GM23338 (cell line): ENCODE data around the gene KLF7. TPM values are rescaled to one million over a fixed set of nuclear protein-coding genes. Genes with fewer than 3 reads are reported as not detected.

Source experiments
- ATAC-seq: fragments of 200-7000 bp; cut with Tn5 transposase; 3 replicates; pipeline ENCODE4 v1.9.1; 2020
- DNase-seq: peaks from one replicate; pipeline ENCODE4 v3.0.0-alpha.2; 2015; ENCODE audit warnings: low spot score
- H2AFZ ChIP-seq: fragments of 200-600 bp; sonication (generic); 2 replicates; pipeline ENCODE4 v1.8.0; 2016; ENCODE audit warnings: antibody characterized with exemption, mild to moderate bottlenecking, moderate library complexity
- H3F3A ChIP-seq: fragments of 200-600 bp; sonication (generic); replicated peaks from 2 replicates; pipeline ENCODE4 v1.8.0; 2017; ENCODE audit warnings: antibody characterized with exemption, mixed run types, low read depth
- H3K27ac ChIP-seq: fragments of 200-600 bp; sonication (generic); 2 replicates; pipeline ENCODE4 v1.6.1; 2016; ENCODE audit warnings: low read depth
- H3K27me3 ChIP-seq: fragments of 200-600 bp; sonication (generic); 2 replicates; pipeline ENCODE4 v1.8.0; 2016; ENCODE audit warnings: mild to moderate bottlenecking, mixed run types, moderate library complexity; ENCODE audit not compliant: insufficient read depth
- H3K36me3 ChIP-seq: fragments of 200-600 bp; sonication (generic); 2 replicates; pipeline ENCODE4 v1.8.0; 2016; ENCODE audit warnings: mild to moderate bottlenecking; ENCODE audit not compliant: insufficient read depth
- H3K4me1 ChIP-seq: fragments of 200-600 bp; sonication (generic); 2 replicates; pipeline ENCODE4 v1.8.0; 2016; ENCODE audit warnings: mild to moderate bottlenecking, moderate library complexity; ENCODE audit not compliant: insufficient read depth
- H3K4me2 ChIP-seq: fragments of 200-600 bp; sonication (generic); 2 replicates; pipeline ENCODE4 v1.7.1; 2017; ENCODE audit warnings: mixed run types
- H3K4me3 ChIP-seq: fragments of 200-600 bp; sonication (generic); 2 replicates; pipeline ENCODE4 v1.6.1; 2016; ENCODE audit warnings: mixed run types
- H3K79me2 ChIP-seq: fragments of 200-600 bp; sonication (generic); replicated peaks from 2 replicates; pipeline ENCODE4 v1.8.0; 2017; ENCODE audit warnings: mild to moderate bottlenecking; ENCODE audit not compliant: insufficient read depth
- H3K9me2 ChIP-seq: fragments of 200-600 bp; sonication (generic); 2 replicates; pipeline ENCODE4 v1.8.0; 2017; ENCODE audit not compliant: insufficient read depth
- H4K20me1 ChIP-seq: fragments of 200-600 bp; sonication (generic); replicated peaks from 2 replicates; pipeline ENCODE4 v1.8.0; 2017; ENCODE audit warnings: mild to moderate bottlenecking; ENCODE audit not compliant: insufficient read depth
- H3K27ac Mint-ChIP-seq: 2 replicates; pipeline ENCODE4 v1.8.0; 2020; ENCODE audit warnings: inconsistent platforms, mild to moderate bottlenecking, moderate library complexity, mixed read lengths
- H3K27me3 Mint-ChIP-seq: 3 replicates; pipeline ENCODE4 v1.8.0; 2022; ENCODE audit warnings: low read depth, mild to moderate bottlenecking, moderate library complexity, mixed read lengths, inconsistent platforms; ENCODE audit not compliant: insufficient read depth, poor library complexity
- H3K36me3 Mint-ChIP-seq: 3 replicates; pipeline ENCODE4 v1.8.0; 2021; ENCODE audit warnings: low read depth, mild to moderate bottlenecking, inconsistent platforms, moderate library complexity, mixed read lengths
- H3K4me1 Mint-ChIP-seq: 3 replicates; pipeline ENCODE4 v1.8.0; 2020; ENCODE audit warnings: mild to moderate bottlenecking, inconsistent platforms, mixed read lengths
- H3K4me3 Mint-ChIP-seq: 3 replicates; pipeline ENCODE4 v1.8.0; 2021; ENCODE audit warnings: moderate library complexity, mild to moderate bottlenecking, inconsistent platforms, mixed read lengths
- H3K9me3 Mint-ChIP-seq: 3 replicates; pipeline ENCODE4 v1.8.0; 2020; ENCODE audit warnings: moderate library complexity, mild to moderate bottlenecking, inconsistent platforms, mixed read lengths
- CREB1 ChIP-seq: fragments of 250-450 bp; sonication (Bioruptor Pico); IDR thresholded peaks from 2 replicates; pipeline ENCODE4 v1.5.0; 2020; ENCODE audit warnings: low read depth, mild to moderate bottlenecking, moderate library complexity
- EZH2 ChIP-seq: fragments of 200-600 bp; sonication (generic); IDR thresholded peaks from one replicate; pipeline ENCODE4 v1.8.0; 2017; ENCODE audit warnings: antibody characterized with exemption, mild to moderate bottlenecking, low read depth; ENCODE audit not compliant: unreplicated experiment
- EZH2phosphoT487 ChIP-seq: fragments of 200-600 bp; sonication (generic); IDR thresholded peaks from one replicate; pipeline ENCODE4 v1.8.1; 2018; ENCODE audit warnings: antibody characterized with exemption; ENCODE audit not compliant: unreplicated experiment
- JUNB ChIP-seq: IDR thresholded peaks from one replicate; pipeline ENCODE4 v1.6.1; 2016; ENCODE audit warnings: antibody characterized with exemption; ENCODE audit not compliant: unreplicated experiment
- NANOG ChIP-seq: IDR thresholded peaks from 2 replicates; pipeline ENCODE4 v1.6.1; 2016; ENCODE audit warnings: antibody characterized with exemption, borderline replicate concordance
- POLR2AphosphoS5 ChIP-seq: IDR thresholded peaks from 2 replicates; pipeline ENCODE4 v1.6.1; 2016; ENCODE audit warnings: antibody characterized with exemption, low read depth
- STAT1 ChIP-seq: IDR thresholded peaks from one replicate; pipeline ENCODE4 v1.6.1; 2016; ENCODE audit warnings: antibody characterized with exemption; ENCODE audit not compliant: unreplicated experiment
- ZNF114 ChIP-seq: fragments of 250-450 bp; sonication (Bioruptor Pico); IDR thresholded peaks from 2 replicates; pipeline ENCODE4 v1.5.0; 2020; ENCODE audit warnings: mild to moderate bottlenecking, moderate library complexity
- ZNF331 ChIP-seq: fragments of 250-450 bp; sonication (Bioruptor Pico); IDR thresholded peaks from 2 replicates; pipeline ENCODE4 v1.5.0; 2020; ENCODE audit warnings: low read depth, mild to moderate bottlenecking, moderate library complexity
- polyA plus RNA-seq: library from polyadenylated mRNA; unstranded; fragments of >200 nt; fragmentation: Nextera tagmentation; extraction: Ambion mirVana; gene quantifications from 2 replicates; pipeline ENCODE4 v1.2.1, GENCODE V29; 2016
- total RNA-seq: library from RNA; depleted of rRNA; stranded (reverse); fragments of >200 nt; shearing (Covaris generic); gene quantifications from 2 replicates; pipeline ENCODE4 v1.2.3, GENCODE V29; 2014
- TF ChIP-seq, protein P1 (sequence below): IDR thresholded peaks from one replicate; pipeline ENCODE4 v1.6.1; 2018; ENCODE audit warnings: antibody characterized with exemption; ENCODE audit not compliant: unreplicated experiment
- TF ChIP-seq, protein P2 (sequence below), 2 experiments: fragments of 200-600 bp in 1 of 2; sonication (generic) in 1 of 2; conservative IDR thresholded peaks; 2 replicates each; pipeline versions ENCODE4 v1.5.1 to v1.6.1; 2016 to 2017; ENCODE audit warnings: antibody characterized with exemption in 2 of 2, low read depth in 2 of 2, mild to moderate bottlenecking in 2 of 2, moderate library complexity in 1 of 2
- TF ChIP-seq, protein P3 (sequence below): fragments of 250-450 bp; sonication (Bioruptor Pico); IDR thresholded peaks from 2 replicates; pipeline ENCODE4 v1.5.0; 2020; ENCODE audit warnings: mild to moderate bottlenecking, moderate library complexity
- TF ChIP-seq, protein P4 (sequence below): IDR thresholded peaks from 2 replicates; pipeline ENCODE4 v1.6.1; 2016; ENCODE audit warnings: antibody characterized with exemption

The KLF7 gene
- total and polyA plus RNA-seq, 2 experiments from 2014 or later, result 5.7 to 15.4 TPM

DNA sequence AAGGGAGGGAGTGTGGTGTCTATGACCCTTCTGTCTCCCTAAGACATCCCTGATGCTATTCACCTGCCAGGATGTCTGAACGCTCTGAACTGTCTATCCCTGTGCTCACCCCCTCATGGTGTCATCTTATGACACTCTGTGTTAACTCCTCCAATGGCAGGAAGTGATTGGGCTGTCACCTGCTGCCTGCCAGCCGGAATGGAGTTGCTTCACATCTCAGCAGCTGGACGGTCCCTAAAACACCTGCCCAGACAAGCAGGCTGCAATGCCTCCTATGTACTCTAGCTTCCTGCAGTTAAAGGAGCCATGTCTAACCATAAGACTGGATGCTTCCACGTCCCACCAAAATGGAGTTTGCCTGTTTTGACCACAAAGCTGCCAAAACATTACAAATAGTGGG, 126.5 kb downstream of the KLF7 start (continued):
- TF ChIP-seq, protein P1, sequence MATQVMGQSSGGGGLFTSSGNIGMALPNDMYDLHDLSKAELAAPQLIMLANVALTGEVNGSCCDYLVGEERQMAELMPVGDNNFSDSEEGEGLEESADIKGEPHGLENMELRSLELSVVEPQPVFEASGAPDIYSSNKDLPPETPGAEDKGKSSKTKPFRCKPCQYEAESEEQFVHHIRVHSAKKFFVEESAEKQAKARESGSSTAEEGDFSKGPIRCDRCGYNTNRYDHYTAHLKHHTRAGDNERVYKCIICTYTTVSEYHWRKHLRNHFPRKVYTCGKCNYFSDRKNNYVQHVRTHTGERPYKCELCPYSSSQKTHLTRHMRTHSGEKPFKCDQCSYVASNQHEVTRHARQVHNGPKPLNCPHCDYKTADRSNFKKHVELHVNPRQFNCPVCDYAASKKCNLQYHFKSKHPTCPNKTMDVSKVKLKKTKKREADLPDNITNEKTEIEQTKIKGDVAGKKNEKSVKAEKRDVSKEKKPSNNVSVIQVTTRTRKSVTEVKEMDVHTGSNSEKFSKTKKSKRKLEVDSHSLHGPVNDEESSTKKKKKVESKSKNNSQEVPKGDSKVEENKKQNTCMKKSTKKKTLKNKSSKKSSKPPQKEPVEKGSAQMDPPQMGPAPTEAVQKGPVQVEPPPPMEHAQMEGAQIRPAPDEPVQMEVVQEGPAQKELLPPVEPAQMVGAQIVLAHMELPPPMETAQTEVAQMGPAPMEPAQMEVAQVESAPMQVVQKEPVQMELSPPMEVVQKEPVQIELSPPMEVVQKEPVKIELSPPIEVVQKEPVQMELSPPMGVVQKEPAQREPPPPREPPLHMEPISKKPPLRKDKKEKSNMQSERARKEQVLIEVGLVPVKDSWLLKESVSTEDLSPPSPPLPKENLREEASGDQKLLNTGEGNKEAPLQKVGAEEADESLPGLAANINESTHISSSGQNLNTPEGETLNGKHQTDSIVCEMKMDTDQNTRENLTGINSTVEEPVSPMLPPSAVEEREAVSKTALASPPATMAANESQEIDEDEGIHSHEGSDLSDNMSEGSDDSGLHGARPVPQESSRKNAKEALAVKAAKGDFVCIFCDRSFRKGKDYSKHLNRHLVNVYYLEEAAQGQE, result no peak
- no peak for TF ChIP-seq ZNF114 (CRISPR knock-in tag)

DNA sequence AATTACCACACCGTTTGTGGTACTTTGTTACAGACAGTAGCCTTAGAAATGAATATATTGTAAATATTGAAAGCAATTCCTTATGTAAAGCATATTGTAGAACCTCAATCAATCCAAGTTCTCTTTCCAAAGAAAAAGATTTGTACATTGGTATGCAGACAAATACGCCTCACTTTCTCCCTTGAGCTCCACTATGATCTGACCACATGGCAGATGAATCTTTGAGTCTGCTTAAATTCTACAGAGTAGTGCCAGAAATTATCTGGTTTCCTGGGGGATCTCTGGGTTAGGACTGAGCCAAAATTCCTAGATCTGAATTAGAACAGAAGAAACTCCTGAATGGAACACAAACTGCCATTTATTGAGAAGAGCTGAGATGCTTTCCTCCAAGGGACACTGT, 127.4 kb downstream of the KLF7 start:
- no peak overlapping the region; the same call in 1 of the 2 replicates for H3K27ac Mint-ChIP-seq
- no peaks in the 10 kb centered on the region for H3K9me2 ChIP-seq
- H3K4me3 Mint-ChIP-seq, result no peak overlapping the region
- peaks cover 4% of the 10 kb centered on the region; the same call in 2 of the 3 replicates for H3K36me3 Mint-ChIP-seq
- ATAC-seq (no peak), DNase-seq (no peak)
- H3K4me2 ChIP-seq, result no peak overlapping the region
- no peaks in the 10 kb centered on the region for H3K27me3 Mint-ChIP-seq
- H2AFZ ChIP-seq, result no peak overlapping the region
- no peak overlapping the region for H3K4me3 ChIP-seq
- 0 out of 2 replicates have a peak, but pooled peaks cover 11% of the 10 kb centered on the region for H3F3A ChIP-seq
- H3K4me1 Mint-ChIP-seq, result peaks cover 31% of the 10 kb centered on the region
- no peaks in the 10 kb centered on the region for H4K20me1 ChIP-seq
- peaks cover 8% of the 10 kb centered on the region; the same call in 2 of the 3 replicates for H3K9me3 Mint-ChIP-seq
- H3K27me3 ChIP-seq, result no peaks in the 10 kb centered on the region
- H3K36me3 ChIP-seq, result peaks cover 4% of the 10 kb centered on the region; the same call in 1 of the 2 replicates
- H3K79me2 ChIP-seq, result no peaks in the 10 kb centered on the region
- peaks cover 24% of the 10 kb centered on the region for H3K4me1 ChIP-seq
- H3K27ac ChIP-seq, result peak overlapping the region; percentile 98; the same call in 1 of the 2 replicates
- no peak for TF ChIP-seq ZNF331 (CRISPR knock-in tag)
- TF ChIP-seq, protein P2, sequence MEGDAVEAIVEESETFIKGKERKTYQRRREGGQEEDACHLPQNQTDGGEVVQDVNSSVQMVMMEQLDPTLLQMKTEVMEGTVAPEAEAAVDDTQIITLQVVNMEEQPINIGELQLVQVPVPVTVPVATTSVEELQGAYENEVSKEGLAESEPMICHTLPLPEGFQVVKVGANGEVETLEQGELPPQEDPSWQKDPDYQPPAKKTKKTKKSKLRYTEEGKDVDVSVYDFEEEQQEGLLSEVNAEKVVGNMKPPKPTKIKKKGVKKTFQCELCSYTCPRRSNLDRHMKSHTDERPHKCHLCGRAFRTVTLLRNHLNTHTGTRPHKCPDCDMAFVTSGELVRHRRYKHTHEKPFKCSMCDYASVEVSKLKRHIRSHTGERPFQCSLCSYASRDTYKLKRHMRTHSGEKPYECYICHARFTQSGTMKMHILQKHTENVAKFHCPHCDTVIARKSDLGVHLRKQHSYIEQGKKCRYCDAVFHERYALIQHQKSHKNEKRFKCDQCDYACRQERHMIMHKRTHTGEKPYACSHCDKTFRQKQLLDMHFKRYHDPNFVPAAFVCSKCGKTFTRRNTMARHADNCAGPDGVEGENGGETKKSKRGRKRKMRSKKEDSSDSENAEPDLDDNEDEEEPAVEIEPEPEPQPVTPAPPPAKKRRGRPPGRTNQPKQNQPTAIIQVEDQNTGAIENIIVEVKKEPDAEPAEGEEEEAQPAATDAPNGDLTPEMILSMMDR (conservative IDR thresholded peaks at IDR 0.05; ENCODE audit: low read depth in 2 of 2), result no peak
- TF ChIP-seq, protein P3, sequence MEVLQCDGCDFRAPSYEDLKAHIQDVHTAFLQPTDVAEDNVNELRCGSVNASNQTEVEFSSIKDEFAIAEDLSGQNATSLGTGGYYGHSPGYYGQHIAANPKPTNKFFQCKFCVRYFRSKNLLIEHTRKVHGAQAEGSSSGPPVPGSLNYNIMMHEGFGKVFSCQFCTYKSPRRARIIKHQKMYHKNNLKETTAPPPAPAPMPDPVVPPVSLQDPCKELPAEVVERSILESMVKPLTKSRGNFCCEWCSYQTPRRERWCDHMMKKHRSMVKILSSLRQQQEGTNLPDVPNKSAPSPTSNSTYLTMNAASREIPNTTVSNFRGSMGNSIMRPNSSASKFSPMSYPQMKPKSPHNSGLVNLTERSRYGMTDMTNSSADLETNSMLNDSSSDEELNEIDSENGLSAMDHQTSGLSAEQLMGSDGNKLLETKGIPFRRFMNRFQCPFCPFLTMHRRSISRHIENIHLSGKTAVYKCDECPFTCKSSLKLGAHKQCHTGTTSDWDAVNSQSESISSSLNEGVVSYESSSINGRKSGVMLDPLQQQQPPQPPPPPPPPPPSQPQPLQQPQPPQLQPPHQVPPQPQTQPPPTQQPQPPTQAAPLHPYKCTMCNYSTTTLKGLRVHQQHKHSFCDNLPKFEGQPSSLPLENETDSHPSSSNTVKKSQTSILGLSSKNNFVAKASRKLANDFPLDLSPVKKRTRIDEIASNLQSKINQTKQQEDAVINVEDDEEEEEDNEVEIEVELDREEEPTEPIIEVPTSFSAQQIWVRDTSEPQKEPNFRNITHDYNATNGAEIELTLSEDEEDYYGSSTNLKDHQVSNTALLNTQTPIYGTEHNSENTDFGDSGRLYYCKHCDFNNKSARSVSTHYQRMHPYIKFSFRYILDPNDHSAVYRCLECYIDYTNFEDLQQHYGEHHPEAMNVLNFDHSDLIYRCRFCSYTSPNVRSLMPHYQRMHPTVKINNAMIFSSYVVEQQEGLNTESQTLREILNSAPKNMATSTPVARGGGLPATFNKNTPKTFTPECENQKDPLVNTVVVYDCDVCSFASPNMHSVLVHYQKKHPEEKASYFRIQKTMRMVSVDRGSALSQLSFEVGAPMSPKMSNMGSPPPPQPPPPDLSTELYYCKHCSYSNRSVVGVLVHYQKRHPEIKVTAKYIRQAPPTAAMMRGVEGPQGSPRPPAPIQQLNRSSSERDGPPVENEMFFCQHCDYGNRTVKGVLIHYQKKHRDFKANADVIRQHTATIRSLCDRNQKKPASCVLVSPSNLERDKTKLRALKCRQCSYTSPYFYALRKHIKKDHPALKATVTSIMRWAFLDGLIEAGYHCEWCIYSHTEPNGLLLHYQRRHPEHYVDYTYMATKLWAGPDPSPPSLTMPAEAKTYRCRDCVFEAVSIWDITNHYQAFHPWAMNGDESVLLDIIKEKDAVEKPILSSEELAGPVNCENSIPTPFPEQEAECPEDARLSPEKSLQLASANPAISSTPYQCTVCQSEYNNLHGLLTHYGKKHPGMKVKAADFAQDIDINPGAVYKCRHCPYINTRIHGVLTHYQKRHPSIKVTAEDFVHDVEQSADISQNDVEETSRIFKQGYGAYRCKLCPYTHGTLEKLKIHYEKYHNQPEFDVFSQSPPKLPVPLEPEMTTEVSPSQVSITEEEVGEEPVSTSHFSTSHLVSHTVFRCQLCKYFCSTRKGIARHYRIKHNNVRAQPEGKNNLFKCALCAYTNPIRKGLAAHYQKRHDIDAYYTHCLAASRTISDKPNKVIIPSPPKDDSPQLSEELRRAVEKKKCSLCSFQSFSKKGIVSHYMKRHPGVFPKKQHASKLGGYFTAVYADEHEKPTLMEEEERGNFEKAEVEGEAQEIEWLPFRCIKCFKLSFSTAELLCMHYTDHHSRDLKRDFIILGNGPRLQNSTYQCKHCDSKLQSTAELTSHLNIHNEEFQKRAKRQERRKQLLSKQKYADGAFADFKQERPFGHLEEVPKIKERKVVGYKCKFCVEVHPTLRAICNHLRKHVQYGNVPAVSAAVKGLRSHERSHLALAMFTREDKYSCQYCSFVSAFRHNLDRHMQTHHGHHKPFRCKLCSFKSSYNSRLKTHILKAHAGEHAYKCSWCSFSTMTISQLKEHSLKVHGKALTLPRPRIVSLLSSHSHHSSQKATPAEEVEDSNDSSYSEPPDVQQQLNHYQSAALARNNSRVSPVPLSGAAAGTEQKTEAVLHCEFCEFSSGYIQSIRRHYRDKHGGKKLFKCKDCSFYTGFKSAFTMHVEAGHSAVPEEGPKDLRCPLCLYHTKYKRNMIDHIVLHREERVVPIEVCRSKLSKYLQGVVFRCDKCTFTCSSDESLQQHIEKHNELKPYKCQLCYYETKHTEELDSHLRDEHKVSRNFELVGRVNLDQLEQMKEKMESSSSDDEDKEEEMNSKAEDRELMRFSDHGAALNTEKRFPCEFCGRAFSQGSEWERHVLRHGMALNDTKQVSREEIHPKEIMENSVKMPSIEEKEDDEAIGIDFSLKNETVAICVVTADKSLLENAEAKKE (CRISPR knock-in tag), result no peak
- TF ChIP-seq CREB1 (CRISPR knock-in tag), result no peak
- TF ChIP-seq EZH2phosphoT487, result no peak
- no peak for TF ChIP-seq JUNB
- no peak for TF ChIP-seq STAT1
- TF ChIP-seq, protein P4, sequence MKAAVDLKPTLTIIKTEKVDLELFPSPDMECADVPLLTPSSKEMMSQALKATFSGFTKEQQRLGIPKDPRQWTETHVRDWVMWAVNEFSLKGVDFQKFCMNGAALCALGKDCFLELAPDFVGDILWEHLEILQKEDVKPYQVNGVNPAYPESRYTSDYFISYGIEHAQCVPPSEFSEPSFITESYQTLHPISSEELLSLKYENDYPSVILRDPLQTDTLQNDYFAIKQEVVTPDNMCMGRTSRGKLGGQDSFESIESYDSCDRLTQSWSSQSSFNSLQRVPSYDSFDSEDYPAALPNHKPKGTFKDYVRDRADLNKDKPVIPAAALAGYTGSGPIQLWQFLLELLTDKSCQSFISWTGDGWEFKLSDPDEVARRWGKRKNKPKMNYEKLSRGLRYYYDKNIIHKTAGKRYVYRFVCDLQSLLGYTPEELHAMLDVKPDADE, result no peak
- TF ChIP-seq NANOG, result no peak
- no peak for TF ChIP-seq EZH2
- TF ChIP-seq POLR2AphosphoS5, result no peak
- no peak for TF ChIP-seq ZNF114 (CRISPR knock-in tag)
